Smooth muscle cell (in vitro differentiated cells): ENCODE results near the gene KIF26A. TPM values are rescaled to one million over a fixed set of nuclear protein-coding genes. Genes with fewer than 3 reads are reported as not detected.

Experiments used
- DNase-seq: peaks from one replicate; lab custom pipeline; 2025; ENCODE audit not compliant: unreplicated experiment; lab: John Stamatoyannopoulos, UW
- H2AFZ ChIP-seq: fragments of 200-600 bp; sonication (generic); 2 replicates; pipeline ENCODE4 v1.6.0; 2016; ENCODE audit warnings: antibody characterized with exemption, low read depth, mild to moderate bottlenecking
- H3F3A ChIP-seq: fragments of 200-600 bp; sonication (generic); 2 replicates; pipeline ENCODE4 v1.6.0; 2017; ENCODE audit warnings: antibody characterized with exemption, low read depth
- H3K27ac ChIP-seq: fragments of 200-600 bp; sonication (generic); 2 replicates; pipeline ENCODE4 v1.5.1; 2016; ENCODE audit warnings: low read depth, mild to moderate bottlenecking
- H3K27me3 ChIP-seq: fragments of 200-600 bp; sonication (generic); 2 replicates; pipeline ENCODE4 v1.6.1; 2016; ENCODE audit warnings: low read depth, mild to moderate bottlenecking
- H3K36me3 ChIP-seq: fragments of 200-600 bp; sonication (generic); 2 replicates; pipeline ENCODE4 v1.5.1; 2016; ENCODE audit warnings: low read depth
- H3K4me1 ChIP-seq: fragments of 200-600 bp; sonication (generic); 2 replicates; pipeline ENCODE4 v1.5.1; 2016; ENCODE audit warnings: low read depth
- H3K4me2 ChIP-seq: fragments of 200-600 bp; sonication (generic); 2 replicates; pipeline ENCODE4 v1.6.0; 2016; ENCODE audit warnings: mild to moderate bottlenecking
- H3K4me3 ChIP-seq: fragments of 200-600 bp; sonication (generic); 2 replicates; pipeline ENCODE4 v1.5.1; 2016; ENCODE audit warnings: mild to moderate bottlenecking
- H3K79me2 ChIP-seq: fragments of 200-600 bp; sonication (generic); 2 replicates; pipeline ENCODE4 v1.6.0; 2016; ENCODE audit warnings: low read depth, mild to moderate bottlenecking
- H3K9ac ChIP-seq: fragments of 200-600 bp; sonication (generic); 2 replicates; pipeline ENCODE4 v1.6.0; 2016; ENCODE audit warnings: low read depth
- H3K9me3 ChIP-seq: fragments of 200-600 bp; sonication (generic); replicated peaks from 2 replicates; pipeline ENCODE4 v1.5.1; 2016; ENCODE audit warnings: low read depth
- H4K20me1 ChIP-seq: fragments of 200-600 bp; sonication (generic); 2 replicates; pipeline ENCODE4 v1.6.0; 2016; ENCODE audit warnings: low read depth
- WGBS: methylation state at CpG from one replicate; pipeline ENCODE4 v1.1.7; 2016; ENCODE audit warnings: low lambda C conversion rate; 5-methylcytosine and 5-hydroxymethylcytosine counted together
- polyA plus RNA-seq: library from polyadenylated mRNA; unstranded; fragments of >200 nt; fragmentation: Nextera tagmentation; extraction: Ambion mirVana; gene quantifications from 2 replicates; pipeline ENCODE4 v1.2.1, GENCODE V29; 2016
- total RNA-seq: library from RNA; depleted of rRNA; stranded (reverse); fragments of >200 nt; gene quantifications from 2 replicates; pipeline ENCODE4 v1.2.3, GENCODE V29; 2014
- TF ChIP-seq, protein P1 (sequence below): fragments of 200-600 bp; sonication (generic); IDR thresholded peaks from 2 replicates; pipeline ENCODE4 v1.5.1; 2017; ENCODE audit warnings: borderline replicate concordance, mild to moderate bottlenecking, antibody characterized with exemption; ENCODE audit not compliant: insufficient read depth, poor library complexity, severe bottlenecking

Gene KIF26A
- total and polyA plus RNA-seq, 2 experiments from 2014 or later, result 4.4 to 5.9 TPM

DNA sequence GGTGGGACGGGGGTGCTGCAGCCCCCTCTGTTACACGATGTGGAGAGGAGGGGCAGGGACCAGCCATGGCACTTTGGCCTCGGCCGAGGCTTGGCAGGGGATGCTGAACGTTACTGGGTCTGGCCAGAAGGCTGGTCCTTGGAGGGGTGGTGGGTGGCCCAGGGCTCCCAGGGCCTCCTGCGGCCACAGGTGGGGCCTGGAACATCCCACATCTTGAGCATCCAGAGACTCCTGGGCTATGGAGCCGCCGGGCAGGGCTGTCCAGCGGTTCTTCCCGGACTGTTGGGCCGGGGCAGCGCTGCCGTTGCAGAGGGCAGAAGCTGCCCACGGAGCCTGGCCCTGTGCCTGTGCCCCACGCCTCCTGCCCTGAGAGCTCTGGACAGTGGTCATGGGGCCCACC lies 15.9 kb downstream of the KIF26A start:
- Histone ChIP-seq H3K27me3 (no peaks in the 10 kb centered on the region), H3F3A (no peaks in the 10 kb centered on the region), H3K27ac (no peak overlapping the region), H3K9me3 (no peaks in the 10 kb centered on the region), H3K4me2 (no peak overlapping the region), H3K79me2 (peaks cover 4% of the 10 kb centered on the region), H3K36me3 (no peaks in the 10 kb centered on the region), H4K20me1 (no peaks in the 10 kb centered on the region), H3K9ac (no peak overlapping the region), H3K4me3 (no peak overlapping the region), H3K4me1 (peaks cover 14% of the 10 kb centered on the region), H2AFZ (no peak overlapping the region)
- 91% methylated on average over 15 of the region's 15 CpGs for WGBS
- TF ChIP-seq, protein P1, sequence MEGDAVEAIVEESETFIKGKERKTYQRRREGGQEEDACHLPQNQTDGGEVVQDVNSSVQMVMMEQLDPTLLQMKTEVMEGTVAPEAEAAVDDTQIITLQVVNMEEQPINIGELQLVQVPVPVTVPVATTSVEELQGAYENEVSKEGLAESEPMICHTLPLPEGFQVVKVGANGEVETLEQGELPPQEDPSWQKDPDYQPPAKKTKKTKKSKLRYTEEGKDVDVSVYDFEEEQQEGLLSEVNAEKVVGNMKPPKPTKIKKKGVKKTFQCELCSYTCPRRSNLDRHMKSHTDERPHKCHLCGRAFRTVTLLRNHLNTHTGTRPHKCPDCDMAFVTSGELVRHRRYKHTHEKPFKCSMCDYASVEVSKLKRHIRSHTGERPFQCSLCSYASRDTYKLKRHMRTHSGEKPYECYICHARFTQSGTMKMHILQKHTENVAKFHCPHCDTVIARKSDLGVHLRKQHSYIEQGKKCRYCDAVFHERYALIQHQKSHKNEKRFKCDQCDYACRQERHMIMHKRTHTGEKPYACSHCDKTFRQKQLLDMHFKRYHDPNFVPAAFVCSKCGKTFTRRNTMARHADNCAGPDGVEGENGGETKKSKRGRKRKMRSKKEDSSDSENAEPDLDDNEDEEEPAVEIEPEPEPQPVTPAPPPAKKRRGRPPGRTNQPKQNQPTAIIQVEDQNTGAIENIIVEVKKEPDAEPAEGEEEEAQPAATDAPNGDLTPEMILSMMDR, result no peak
- no peak for DNase-seq

DNA sequence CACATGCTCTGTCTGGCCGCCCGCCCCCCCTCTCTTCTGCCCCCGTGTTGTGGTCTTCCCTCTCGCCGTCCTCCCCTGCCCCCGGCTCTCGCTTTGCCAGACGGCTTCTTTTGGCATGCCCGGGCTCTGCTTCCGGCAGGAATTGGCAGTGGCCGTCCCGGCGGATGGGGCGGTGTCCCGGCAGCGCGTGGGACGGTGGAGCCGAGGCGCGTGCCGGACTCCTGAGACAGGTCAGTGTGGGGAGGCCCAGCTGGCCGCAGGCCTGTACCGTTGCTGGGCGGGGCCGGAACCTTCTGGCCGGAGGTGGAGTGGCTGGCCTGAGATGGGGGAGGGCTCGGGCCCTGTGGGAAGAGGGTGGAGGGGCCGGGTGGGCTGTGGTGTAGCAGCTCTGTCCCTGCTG lies 17.1 kb downstream of the KIF26A start:
- 93% methylated on average over 18 of the region's 29 CpGs for WGBS
- TF ChIP-seq, protein P1, result no peak
- H3K36me3 ChIP-seq, result no peaks in the 10 kb centered on the region
- H3K4me1 ChIP-seq, result peaks cover 4% of the 10 kb centered on the region
- no peaks in the 10 kb centered on the region for H4K20me1 ChIP-seq
- no peak overlapping the region for H3K4me3 ChIP-seq
- peaks cover 2% of the 10 kb centered on the region for H3K79me2 ChIP-seq
- H3K27ac ChIP-seq, result no peak overlapping the region
- H2AFZ ChIP-seq, result no peak overlapping the region
- no peak overlapping the region for H3K4me2 ChIP-seq
- no peak for DNase-seq
- H3K27me3 ChIP-seq, result no peaks in the 10 kb centered on the region
- H3K9me3 ChIP-seq, result no peaks in the 10 kb centered on the region
- H3K9ac ChIP-seq, result no peak overlapping the region
- H3F3A ChIP-seq, result no peaks in the 10 kb centered on the region

DNA sequence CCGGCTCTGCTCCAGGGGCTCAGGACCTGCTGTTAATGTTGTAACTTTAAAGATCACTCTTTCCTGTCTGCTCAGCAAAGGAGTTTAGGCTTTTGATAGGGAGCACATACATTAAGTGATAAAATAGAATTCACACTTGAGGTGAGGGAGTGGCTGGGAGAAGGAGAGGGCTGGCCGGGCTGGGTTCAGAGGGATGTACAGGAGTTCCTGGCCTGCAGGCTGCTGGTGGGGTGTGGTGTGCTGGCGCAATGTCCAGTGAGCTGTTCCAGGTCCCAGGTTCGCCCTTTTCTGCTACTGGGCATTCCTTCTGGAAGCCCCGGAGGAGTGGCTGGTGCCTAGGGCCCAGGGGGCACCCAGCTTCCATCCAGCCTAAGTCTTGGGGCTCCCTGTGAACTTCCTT lies 17.8 kb downstream of the KIF26A start:
- Histone ChIP-seq H3K27ac (no peak overlapping the region), H3K79me2 (no peaks in the 10 kb centered on the region), H3K36me3 (no peaks in the 10 kb centered on the region), H3K4me3 (no peak overlapping the region), H3K9me3 (no peaks in the 10 kb centered on the region), H3K27me3 (no peaks in the 10 kb centered on the region), H3K4me1 (no peaks in the 10 kb centered on the region), H3F3A (no peaks in the 10 kb centered on the region), H4K20me1 (no peaks in the 10 kb centered on the region), H3K9ac (no peak overlapping the region), H2AFZ (no peak overlapping the region), H3K4me2 (no peak overlapping the region)
- WGBS, result 91% methylated on average over 5 of the region's 5 CpGs
- TF ChIP-seq, protein P1, result no peak
- no peak for DNase-seq
